ENCODE results near the gene ING1. TPM values are rescaled to one million over a fixed set of nuclear protein-coding genes. Genes with fewer than 3 reads are reported as not detected.
"Not testable (repeated sequence)": the region's sequence is repeated elsewhere in the genome, so short reads cannot be mapped to it uniquely, and the experiment has no call there.

The ING1 gene
- total RNA-seq, 1 experiment from 2014 or later = 25.1 TPM

DNA sequence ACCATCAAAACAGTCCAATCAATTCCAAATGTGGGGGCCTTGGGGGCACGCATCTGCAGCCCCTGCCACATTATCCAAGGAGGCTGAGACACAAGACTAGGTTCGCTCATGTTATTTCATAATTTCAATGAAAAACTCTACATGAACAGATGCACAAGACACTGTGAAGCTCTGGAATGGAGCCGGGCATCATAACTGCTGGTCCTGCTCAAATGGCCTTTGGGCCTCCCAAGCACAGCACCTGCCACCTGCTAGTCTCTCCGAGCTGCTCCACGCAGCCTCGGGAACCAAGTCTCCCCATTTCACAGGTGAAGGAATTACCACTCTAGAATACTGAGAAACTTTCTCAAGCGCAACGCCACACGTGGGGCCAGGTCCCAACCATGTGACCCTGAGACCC, 24.5 kb upstream of the ING1 start:
- DNase-seq (ENCODE audit: low spot score) = no peak
- in situ Hi-C loops (cut with HindIII; ENCODE audit: low sequenced_read_pairs) = no loop called here

DNA sequence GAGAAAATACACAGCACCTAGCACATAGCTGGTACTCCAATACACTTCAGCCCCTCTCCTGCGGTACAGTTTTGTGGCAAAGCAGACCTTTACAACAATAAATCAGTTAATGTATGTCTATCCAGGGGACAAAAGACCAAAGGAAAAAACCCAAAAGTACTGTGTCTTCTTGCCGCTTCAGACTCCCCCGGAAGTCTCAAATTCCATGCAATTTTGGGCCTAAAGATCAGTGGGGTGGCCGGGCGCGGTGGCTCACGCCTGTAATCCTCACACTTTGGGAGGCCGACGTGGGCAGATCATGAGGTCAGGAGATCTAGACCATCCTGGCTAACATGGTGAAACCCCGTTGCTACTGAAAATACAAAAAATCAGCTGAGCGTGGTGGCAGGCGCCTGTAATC, 23.8 kb upstream of the ING1 start:
- DNase-seq (ENCODE audit: low spot score) = no peak

GRCh38 chr13:110690516-110690915, 23.0 kb upstream of the ING1 start:
- in situ Hi-C loops (cut with HindIII; ENCODE audit: low sequenced_read_pairs) = no loop called here
- no peak for DNase-seq (ENCODE audit: low spot score)

More for the DNA sequence above, 23.8 kb upstream of the ING1 start:
- in situ Hi-C loops (cut with HindIII; ENCODE audit: low sequenced_read_pairs) = no loop called here

DNA sequence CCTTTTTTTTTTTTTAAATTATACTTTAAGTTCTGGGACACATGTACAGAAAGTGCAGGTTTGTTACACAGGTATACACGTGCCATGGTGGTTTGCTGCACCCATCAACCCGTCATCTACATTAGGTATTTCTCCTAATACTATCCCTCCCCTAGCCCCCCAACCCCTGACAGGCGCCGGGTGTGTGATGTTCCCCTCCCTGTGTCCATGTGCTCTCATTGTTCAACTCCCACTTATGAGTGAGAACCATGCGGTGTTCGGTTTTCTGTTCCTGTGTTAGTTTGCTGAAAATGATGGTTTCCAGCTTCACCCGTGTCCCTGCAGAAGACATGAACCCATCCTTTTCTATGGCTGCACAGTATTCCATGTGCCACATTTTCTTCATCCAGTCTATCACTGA, 17.7 kb upstream of the ING1 start:
- DNase-seq (ENCODE audit: low spot score); in situ Hi-C loops (cut with HindIII; ENCODE audit: low sequenced_read_pairs): not testable (repeated sequence)

DNA sequence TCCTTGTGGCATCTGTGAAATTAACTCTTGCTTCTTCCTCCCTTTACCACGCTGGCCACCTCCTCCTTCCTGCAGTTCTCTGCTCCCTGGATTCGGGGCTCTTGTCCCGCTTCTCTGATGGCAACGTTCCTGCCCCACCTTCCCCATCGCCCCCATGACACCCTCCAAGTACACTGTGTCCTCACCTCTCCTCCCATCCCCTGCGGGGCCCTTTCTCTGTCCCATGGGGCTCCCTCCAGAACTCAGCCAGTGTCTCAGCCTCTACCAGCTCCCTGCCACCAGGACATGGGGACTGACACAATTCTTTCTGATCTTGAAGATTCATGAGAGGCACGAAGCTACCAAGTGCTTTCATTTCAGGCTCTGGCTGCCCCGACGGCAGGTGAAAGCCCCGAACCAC, 16.7 kb upstream of the ING1 start:
- DNase-seq (ENCODE audit: low spot score) = no peak
- in situ Hi-C loops (cut with HindIII; ENCODE audit: low sequenced_read_pairs) = no loop called here

DNA sequence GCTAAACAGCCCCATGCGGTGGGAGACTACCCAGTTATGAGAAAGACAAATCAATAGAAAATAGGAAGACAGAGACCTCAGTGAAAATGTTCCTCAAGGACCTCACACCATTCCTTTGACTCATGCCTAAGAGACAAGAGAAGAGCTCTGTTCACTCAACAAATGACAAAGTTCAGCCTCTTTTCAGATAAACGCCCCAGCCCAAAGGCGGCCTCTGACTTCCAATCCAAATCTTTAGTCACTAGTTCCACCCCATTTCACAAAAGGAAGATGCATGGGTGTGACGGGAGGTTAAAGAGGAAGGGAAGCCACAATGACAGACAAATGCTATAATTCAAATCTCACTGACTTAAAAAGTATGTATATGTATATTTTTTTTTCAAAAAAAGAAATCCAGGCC, 15.7 kb upstream of the ING1 start:
- no peak for DNase-seq (ENCODE audit: low spot score)
- in situ Hi-C loops (cut with HindIII; ENCODE audit: low sequenced_read_pairs) = no loop called here

- in situ Hi-C loops (cut with HindIII; ENCODE audit: low sequenced_read_pairs) = no loop called here
- no peak for DNase-seq (ENCODE audit: low spot score)
Observed at GRCh38 chr13:110698689-110699088, 14.8 kb upstream of the ING1 start.

DNA sequence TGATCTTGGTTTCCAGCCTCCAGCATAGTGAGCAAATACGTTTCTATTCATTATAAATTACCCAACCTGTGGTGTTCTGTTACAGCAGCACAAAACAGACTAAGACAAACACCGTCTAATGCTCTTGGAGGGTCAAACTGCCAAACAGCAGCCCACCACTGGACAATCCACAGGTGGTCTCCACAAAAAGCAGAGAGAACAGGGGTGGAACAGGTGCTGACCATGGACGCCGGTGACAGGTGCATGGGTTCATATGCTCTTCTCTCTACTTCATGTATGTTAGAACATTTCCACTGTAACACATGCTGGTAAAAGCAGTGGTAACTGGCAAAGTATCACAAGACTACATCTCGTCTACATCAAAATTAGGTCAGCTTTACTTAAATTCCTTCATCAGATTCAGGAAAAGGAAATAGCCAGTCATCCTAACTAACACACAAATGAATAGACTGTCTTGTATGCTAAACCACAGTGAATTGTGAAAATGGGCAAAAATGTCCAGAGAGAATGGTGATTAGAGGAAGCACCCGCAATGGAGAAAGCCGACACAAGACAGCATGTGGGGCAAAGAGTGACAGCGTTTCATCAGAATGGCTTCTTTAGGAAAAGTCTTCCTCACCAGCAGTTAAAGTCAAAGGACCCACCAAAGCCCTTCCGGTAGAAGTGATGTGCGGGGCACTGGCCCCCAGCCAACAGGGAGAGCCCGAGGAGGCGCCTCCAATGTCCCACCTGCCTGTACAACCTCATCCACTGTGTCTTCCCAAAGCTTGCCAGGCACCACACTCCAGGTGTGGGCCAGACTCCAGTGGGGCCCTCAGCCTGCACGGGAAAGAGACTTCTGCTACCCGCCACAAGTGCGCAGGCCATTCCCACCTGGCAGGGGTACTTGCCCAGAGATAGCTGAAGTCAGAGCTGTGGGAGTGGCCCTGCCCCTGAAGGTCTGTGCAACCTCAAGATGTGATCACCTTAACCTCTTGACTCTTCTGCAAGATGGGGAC, 14.1 kb upstream of the ING1 start:
- no peak for DNase-seq (ENCODE audit: low spot score)
- in situ Hi-C loops (cut with HindIII; ENCODE audit: low sequenced_read_pairs) = no loop called here

DNA sequence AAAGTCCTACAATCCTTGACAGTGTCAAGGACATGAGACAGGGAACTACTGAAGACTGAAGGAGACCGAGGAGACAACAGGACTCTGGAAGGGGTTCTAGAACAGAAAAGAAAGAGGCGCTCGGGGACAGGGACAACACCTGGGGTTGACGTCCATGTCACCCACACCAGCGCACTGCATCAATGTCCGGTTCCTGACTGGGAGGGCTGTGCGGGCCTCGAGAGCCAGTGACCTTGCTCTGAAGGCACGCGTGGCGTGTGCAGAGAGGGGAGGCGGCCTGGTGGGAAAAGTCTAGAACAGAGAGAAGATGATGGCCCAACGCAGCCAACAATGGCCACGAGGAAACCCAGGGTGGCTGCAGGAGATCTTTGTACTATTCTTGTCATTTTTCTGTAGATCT, 13.3 kb upstream of the ING1 start:
- in situ Hi-C loops (cut with HindIII; ENCODE audit: low sequenced_read_pairs) = no loop called here
- no peak for DNase-seq (ENCODE audit: low spot score)

- no peak for DNase-seq (ENCODE audit: low spot score)
- in situ Hi-C loops (cut with HindIII; ENCODE audit: low sequenced_read_pairs) = no loop called here
Observed at GRCh38 chr13:110700641-110701040, 12.9 kb upstream of the ING1 start.

GRCh38 chr13:110701061-110701460, 12.4 kb upstream of the ING1 start:
- in situ Hi-C loops (cut with HindIII; ENCODE audit: low sequenced_read_pairs); DNase-seq (ENCODE audit: low spot score): not testable (repeated sequence)

DNA sequence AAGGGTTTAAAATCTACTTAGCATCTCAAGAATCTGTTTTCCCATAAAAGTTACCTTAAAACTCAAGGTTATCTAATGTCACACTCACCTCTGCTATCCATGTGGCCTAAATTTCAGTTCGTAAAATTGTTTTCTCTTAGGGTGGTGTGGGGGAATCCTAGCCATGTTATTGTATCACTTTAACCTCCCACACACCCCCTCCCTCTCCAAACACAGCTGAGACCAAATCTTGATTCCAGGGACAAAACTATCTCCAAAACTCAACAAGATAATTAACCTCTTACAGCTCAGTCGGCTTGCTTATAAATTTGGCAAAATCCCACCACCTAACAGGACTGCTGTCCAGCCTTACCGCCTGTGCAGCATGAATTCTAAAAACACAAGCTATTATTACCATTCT, 11.4 kb upstream of the ING1 start:
- in situ Hi-C loops (cut with HindIII; ENCODE audit: low sequenced_read_pairs) = no loop called here

GRCh38 chr13:110702591-110703526, 10.6 kb upstream of the ING1 start:
- peak; percentile 62 for DNase-seq (ENCODE audit: low spot score)
- in situ Hi-C loops (cut with HindIII; ENCODE audit: low sequenced_read_pairs) = no loop called here

More for the DNA sequence above, 11.4 kb upstream of the ING1 start:
- no peak for DNase-seq (ENCODE audit: low spot score)

- DNase-seq (ENCODE audit: low spot score) = peak; percentile 26
- in situ Hi-C loops (cut with HindIII; ENCODE audit: low sequenced_read_pairs) = no loop called here
Observed at GRCh38 chr13:110705356-110705825, 8.1 kb upstream of the ING1 start.

GRCh38 chr13:110705826-110706569, 7.5 kb upstream of the ING1 start, which contains the start of gene CARS2:
Gene CARS2, minus strand, starts transcription at chr13:110706116. Its CDS starts 23 bp downstream, at chr13:110706093.
- in situ Hi-C loops (cut with HindIII; ENCODE audit: low sequenced_read_pairs) = no loop called here
- peak; percentile 98 for DNase-seq (ENCODE audit: low spot score)

DNA sequence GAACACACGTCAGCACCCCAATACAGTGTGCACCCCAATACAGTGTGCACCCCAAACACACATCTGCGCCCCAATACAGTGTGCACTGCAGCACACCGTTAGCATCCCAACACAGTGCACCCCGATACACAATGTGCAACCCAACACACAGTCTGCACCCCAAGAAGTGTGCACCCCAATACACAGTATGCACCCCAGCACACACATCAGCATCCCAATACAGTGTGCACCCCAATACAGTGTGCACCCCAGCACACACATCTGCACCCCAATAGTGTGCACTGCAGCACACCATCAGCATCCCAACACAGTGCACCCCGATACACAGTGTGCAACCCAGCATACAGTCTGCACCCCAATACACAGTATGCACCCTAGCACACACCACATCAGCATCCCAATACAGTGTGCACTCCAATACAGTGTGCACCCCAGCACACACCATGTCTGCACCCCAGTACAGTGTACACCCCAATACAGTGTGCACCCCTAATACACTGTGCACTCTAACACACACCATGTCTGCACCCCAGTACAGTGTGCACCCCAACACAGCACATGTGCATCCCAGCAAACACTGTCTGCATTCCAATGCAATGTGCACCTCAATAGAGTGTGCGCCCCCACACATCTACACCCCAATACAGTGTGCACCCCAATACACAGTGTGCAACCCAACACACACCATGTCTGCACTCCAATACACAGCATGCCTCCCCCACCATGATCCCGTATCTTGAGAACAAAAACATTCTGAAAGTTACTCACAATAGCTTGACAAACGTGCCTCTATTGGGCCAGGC, 6.7 kb upstream of the ING1 start:
- no peak for DNase-seq (ENCODE audit: low spot score)
- in situ Hi-C loops (cut with HindIII; ENCODE audit: low sequenced_read_pairs) = no loop called here

GRCh38 chr13:110712081-110712848, 1.2 kb upstream of the ING1 start:
- in situ Hi-C loops (cut with HindIII; ENCODE audit: low sequenced_read_pairs) = no loop called here
- DNase-seq (ENCODE audit: low spot score) = peak; percentile 88
